IPS DF 19.7 (cell line): ENCODE measurements around the gene DACH1.
"Not testable (repeated sequence)": the region's sequence is repeated elsewhere in the genome, so short reads cannot be mapped to it uniquely, and the experiment has no call there.

Experiments used
- DNase-seq: peaks from one replicate; pipeline ENCODE4 v3.0.0-alpha.2; 2013; ENCODE audit warnings: low read depth, low spot score

DACH1 gene

GRCh38 chr13:71865874-71866334, 1.1 kb downstream of the DACH1 start:
- DNase-seq, result no peak

- no peak for DNase-seq
Observed at GRCh38 chr13:71864986-71865873, 1.8 kb downstream of the DACH1 start.

- no peak for DNase-seq
Observed at GRCh38 chr13:71864094-71864985, 2.7 kb downstream of the DACH1 start.

GRCh38 chr13:71863254-71863865, 3.6 kb downstream of the DACH1 start:
- no peak for DNase-seq

- no peak for DNase-seq
Observed at GRCh38 chr13:71862459-71862943, 4.5 kb downstream of the DACH1 start.

- DNase-seq, result no peak
Observed at GRCh38 chr13:71861769-71862458, 5.1 kb downstream of the DACH1 start.

- DNase-seq, result no peak
Observed at GRCh38 chr13:71860547-71861138, 6.4 kb downstream of the DACH1 start.

- no peak for DNase-seq
Observed at GRCh38 chr13:71858647-71859046, 8.4 kb downstream of the DACH1 start.

- no peak for DNase-seq
Observed at GRCh38 chr13:71856548-71857043, 10.4 kb downstream of the DACH1 start.

GRCh38 chr13:71854401-71854800, 12.6 kb downstream of the DACH1 start:
- DNase-seq, result no peak

- DNase-seq, result no peak
Observed at GRCh38 chr13:71853725-71854124, 13.3 kb downstream of the DACH1 start.

GRCh38 chr13:71852736-71853135, 14.3 kb downstream of the DACH1 start:
- no peak for DNase-seq

GRCh38 chr13:71851498-71852409, 15.2 kb downstream of the DACH1 start:
- DNase-seq, result no peak

- DNase-seq, result no peak
Observed at GRCh38 chr13:71842003-71842402, 25.0 kb downstream of the DACH1 start.

- no peak for DNase-seq
Observed at GRCh38 chr13:71838842-71839241, 28.2 kb downstream of the DACH1 start.

- not testable (repeated sequence) for DNase-seq
Observed at GRCh38 chr13:71837582-71837981, 29.4 kb downstream of the DACH1 start.

GRCh38 chr13:71831716-71832115, 35.3 kb downstream of the DACH1 start:
- DNase-seq, result no peak

GRCh38 chr13:71830736-71831135, 36.3 kb downstream of the DACH1 start:
- no peak for DNase-seq

GRCh38 chr13:71830323-71830722, 36.7 kb downstream of the DACH1 start:
- DNase-seq, result no peak

- DNase-seq, result no peak
Observed at GRCh38 chr13:71829547-71829946, 37.5 kb downstream of the DACH1 start.
